ENCODE data around the gene HFM1.
"Not testable (repeated sequence)": the region's sequence is repeated elsewhere in the genome, so short reads cannot be mapped to it uniquely, and the experiment has no call there.

Gene HFM1

GRCh38 chr1:91345395-91346005 is 59.1 kb downstream of the HFM1 start:
- DNase-seq = no peak

GRCh38 chr1:91338501-91338900 is 66.1 kb downstream of the HFM1 start:
- DNase-seq = no peak

GRCh38 chr1:91335603-91336002 is 69.0 kb downstream of the HFM1 start:
- no peak for DNase-seq

GRCh38 chr1:91334856-91335255 is 69.8 kb downstream of the HFM1 start:
- no peak for DNase-seq

GRCh38 chr1:91325456-91325855 is 79.2 kb downstream of the HFM1 start:
- DNase-seq = no peak

DNA sequence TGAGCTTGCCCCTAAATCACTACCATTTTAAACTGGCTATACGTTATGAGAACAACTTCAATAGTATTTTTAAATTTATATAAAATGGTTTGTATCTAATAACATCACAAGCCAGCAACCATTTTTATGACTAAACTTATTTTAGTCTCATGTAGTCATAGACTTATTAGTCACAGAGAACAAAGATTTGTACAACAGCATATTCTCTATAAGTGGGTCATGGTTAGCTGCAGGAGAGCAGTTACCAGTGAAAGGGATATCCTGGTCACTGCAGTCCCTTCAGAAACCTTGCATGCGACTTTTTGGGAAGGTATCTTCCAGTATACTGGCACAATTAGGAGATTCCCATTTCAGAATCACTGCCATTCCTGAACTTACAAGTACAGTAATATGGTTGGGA is 90.0 kb downstream of the HFM1 start:
- no peak for DNase-seq

DNA sequence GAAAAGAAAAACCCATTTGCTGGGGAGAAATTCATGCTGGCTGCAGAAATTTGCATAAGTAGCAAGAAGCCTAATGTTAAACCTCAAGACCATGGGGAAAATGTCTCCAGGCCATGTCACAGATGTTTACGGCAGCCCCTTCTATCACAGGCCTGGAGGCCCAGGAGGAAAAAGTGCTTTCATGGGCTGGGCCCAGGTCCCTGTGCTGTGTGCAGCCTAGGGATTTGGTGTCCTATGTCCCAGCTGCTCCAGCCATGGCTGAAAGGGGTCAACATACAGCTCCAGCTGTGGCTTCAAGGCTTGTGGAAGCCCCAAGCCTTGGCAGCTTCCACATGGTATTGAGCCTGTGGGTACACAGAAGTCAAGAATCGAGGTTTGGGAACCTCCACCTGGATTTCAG is 93.0 kb downstream of the HFM1 start:
- DNase-seq = no peak

DNA sequence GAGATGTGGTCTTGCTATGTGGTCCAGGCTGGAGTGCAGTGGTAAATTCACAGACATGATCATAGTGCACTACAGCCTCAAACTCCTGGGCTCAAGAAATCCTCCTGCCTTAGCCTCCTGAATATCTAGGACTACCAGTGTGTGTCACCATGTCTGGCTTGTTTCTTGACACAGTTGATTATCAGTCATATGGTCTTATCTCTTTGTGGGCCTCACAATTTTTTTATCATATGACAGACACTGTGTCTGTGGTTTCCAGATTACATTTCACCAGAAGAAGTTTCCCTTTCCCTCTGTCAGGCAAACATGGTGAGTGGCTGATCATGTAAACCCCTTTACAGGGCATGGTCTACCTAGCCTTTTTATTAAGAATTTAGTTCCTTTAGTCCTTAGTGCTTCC is 96.1 kb downstream of the HFM1 start:
- DNase-seq = no peak

DNA sequence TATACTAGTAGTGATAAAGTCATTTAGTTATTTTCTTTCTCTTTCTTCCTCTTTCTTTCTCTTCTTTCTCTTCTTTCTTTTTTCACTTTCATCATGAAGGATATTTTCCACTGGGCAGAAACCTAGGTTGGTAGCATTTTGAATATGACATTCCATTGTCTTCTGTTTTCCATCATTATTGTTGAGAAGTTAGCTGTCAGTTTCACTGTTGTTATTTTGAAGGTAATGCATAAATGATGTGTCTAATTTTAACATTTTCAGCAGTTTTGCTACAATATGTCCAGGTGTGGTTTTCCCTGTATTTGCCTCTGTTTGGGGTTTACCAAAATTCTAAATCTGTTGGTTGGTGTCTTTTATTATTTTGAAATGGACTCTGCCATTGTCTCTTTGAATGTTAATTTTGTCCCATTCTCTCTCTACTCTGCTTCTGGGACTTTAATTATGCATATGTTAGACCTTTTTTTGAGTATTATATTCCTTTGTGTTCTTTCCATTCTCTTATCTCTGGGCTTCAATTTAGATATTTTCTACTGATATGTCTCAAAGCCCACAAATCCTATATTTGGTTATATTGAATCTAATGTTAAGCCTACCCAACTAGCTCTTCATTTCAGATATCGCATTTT is 96.7 kb downstream of the HFM1 start:
- DNase-seq = no peak

GRCh38 chr1:91303165-91303564 is 101.5 kb downstream of the HFM1 start:
- DNase-seq = no peak

DNA sequence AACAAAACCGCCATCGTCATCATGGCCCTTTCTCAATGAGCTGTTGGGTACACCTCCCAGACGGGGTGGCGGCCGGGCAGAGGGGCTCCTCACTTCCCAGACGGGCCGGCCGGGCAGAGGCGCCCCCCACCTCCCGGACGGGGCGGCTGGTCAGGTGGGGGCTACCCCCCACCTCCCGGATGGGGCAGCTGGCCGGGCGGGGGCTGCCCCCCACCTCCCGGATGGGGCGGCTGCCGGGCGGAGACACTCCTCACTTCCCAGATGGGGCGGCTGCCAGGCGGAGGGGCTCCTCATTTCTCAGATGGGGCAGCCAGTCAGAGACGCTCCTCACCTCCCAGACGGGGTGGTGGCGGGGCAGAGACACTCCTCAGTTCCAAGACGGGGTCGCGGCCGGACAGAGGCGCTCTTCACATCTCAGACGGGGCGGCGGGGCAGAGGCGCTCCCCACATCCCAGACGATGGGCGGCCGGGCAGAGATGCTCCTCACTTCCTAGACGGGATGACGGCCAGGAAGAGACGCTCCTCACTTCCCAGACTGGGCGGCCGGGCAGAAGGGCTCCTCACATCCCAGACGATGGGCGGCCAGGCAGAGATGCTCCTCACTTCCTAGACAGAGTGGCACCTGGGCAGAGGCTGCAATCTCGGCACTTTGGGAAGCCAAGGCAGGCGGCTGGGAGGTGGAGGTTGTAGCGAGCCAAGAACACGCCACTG is 115.6 kb downstream of the HFM1 start:
- not testable (repeated sequence) for DNase-seq

DNA sequence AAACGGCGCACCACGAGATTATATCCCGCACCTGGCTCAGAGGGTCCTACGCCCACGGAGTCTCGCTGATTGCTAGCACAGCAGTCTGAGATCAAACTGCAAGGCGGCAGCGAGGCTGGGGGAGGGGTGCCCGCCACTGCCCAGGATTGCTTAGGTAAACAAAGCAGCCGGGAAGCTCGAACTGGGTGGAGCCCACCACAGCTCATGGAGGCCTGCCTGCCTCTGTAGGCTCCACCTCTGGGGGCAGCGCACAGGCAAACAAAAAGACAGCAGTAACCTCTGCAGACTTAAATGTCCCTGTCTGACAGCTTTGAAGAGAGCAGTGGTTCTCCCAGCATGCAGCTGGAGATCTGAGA is 117.7 kb downstream of the HFM1 start:
- DNase-seq = not testable (repeated sequence)

- peak; percentile 8 for DNase-seq
These were observed 118.2 kb downstream of the HFM1 start for GRCh38 chr1:91286259-91286961.

GRCh38 chr1:91283421-91283726 is 121.3 kb downstream of the HFM1 start:
- no peak for DNase-seq

- DNase-seq = peak; percentile 63
These were observed 121.8 kb downstream of the HFM1 start for GRCh38 chr1:91282695-91283420.

DNA sequence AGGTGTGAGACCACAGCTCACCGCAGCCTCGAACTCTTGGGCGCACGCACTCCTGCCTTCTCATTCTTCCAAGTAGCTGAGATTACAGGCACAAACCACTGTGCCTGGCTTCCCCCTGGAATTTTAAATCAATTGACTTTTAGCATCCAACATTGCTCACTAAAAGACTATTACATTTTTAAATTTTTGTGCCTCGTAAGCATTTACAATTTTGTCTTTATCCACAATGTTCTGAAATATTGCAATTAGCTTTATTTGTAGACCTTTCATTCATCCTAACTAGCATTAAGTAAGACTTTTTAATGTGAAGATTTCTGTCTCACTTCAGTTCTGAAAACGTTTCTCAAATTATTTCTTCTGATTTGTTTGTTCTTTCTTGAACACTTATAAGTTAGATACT is 122.9 kb downstream of the HFM1 start:
- no peak for DNase-seq

DNA sequence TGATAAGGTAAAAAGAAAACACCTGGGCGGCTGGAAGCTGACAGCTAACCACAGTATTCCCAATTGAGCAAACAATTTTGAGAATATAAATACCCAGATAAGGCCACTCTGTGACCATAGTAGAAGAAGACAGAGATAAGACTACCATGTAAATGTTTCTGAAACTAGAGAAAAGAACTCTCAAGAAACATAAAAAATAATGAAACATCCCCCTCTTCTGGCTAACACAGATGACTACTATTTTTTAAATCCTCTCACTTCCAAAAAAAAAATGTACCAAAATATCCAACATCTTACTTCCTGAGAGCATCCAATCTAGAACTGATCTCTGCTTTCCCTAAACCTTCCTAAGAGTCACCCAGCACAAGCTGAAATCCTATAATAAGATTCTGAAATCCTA is 125.9 kb downstream of the HFM1 start:
- no peak for DNase-seq

- no peak for DNase-seq
These were observed 130.8 kb downstream of the HFM1 start for GRCh38 chr1:91273875-91274274.

- no peak for DNase-seq
These were observed 143.0 kb downstream of the HFM1 start for GRCh38 chr1:91261655-91262054.

- no peak for DNase-seq
These were observed 159.2 kb downstream of the HFM1 start for GRCh38 chr1:91245435-91245834.

GRCh38 chr1:91244737-91245136 is 159.9 kb downstream of the HFM1 start:
- DNase-seq = no peak

- no peak for DNase-seq
These were observed 161.5 kb downstream of the HFM1 start for GRCh38 chr1:91243171-91243570.

DNA sequence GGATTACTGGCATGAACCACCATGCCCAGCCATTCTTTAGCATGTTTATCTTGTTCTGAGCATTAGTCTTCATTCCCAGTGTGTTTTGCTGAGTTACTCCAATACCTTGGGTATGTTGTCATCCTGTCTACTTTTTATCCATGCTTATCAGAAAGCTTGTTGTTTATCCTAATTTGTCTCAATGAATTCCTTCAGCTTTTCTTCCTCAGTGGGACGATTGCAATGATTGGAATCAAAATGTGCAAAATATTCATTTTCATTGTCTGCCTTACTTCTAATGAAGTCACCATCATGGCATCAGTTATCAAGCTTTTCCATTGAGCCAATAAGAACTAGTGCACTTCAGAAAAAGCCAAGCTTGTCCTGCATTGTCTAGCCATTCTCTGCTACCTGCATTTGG is 170.5 kb downstream of the HFM1 start:
- no peak for DNase-seq

Measured in NCI-H2029 treated with DMSO at 0.1 percent for 48 hours (cell line).